Measurements from ENCODE around the gene ZNF197. TPM values are rescaled to one million over a fixed set of nuclear protein-coding genes. Genes with fewer than 3 reads are reported as not detected.

Gene ZNF197
- total and polyA plus RNA-seq, 2 donors (not counting 3 experiments of a cell fraction or from before 2014, with no cell fraction given) = 2.9 to 6.4 TPM

DNA sequence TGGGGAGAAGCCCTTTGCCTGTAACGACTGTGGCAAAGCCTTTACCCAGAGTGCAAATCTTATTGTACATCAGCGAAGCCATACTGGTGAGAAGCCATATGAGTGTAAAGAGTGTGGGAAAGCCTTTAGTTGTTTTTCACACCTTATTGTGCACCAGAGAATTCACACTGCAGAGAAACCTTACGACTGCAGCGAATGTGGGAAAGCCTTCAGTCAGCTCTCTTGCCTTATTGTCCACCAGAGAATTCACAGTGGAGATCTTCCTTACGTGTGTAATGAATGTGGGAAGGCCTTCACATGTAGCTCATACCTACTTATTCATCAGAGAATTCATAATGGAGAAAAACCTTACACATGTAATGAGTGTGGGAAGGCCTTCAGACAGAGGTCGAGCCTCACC, 34.6 kb downstream of the ZNF197 start:
- H3K4me2 ChIP-seq (ENCODE audit: insufficient read depth, low read length) = no peak overlapping the region
- DNase-seq (ENCODE audit: low read depth, low spot score) (no peak), FAIRE-seq (no peak)
- peaks cover 19 to 27% of the 10 kb centered on the region in 2 experiments for H3K36me3 ChIP-seq (ENCODE audit: control insufficient read depth in 2 of 2, extremely low read depth in 1 of 2, insufficient read depth in 2 of 2, low read length in 2 of 2)
- ChIA-PET CTCF (no interaction called here), POLR2A (no interaction called here)
- H3K9me3 ChIP-seq (replicated peaks; ENCODE audit: control insufficient read depth, insufficient read depth, low read length) = peaks cover 21% of the 10 kb centered on the region
- H3K9ac ChIP-seq (replicated peaks; ENCODE audit: extremely low read depth, insufficient read depth, low read length) = no peak overlapping the region
- no peak overlapping the region for H2AFZ ChIP-seq (ENCODE audit: low read depth, low read length)
- no peak overlapping the region for H3K27ac ChIP-seq (ENCODE audit: insufficient read depth, low read depth, low read length)
- H3K27me3 ChIP-seq (ENCODE audit: control insufficient read depth in 2 of 2, insufficient read depth in 2 of 2, low read length in 2 of 2) = no peaks in the 10 kb centered on the region
- no TSS peak for BruUV-seq (replicated peaks)
- H3K4me3 ChIP-seq (replicated peaks in 1 of 3; ENCODE audit: insufficient read depth in 1 of 3, low read depth in 1 of 3, low read length in 3 of 3) = no peak overlapping the region
- intact Hi-C loops (cut with micrococcal nuclease) = no loop called here
- no peaks in the 10 kb centered on the region for H3K4me1 ChIP-seq (ENCODE audit: control insufficient read depth, extremely low read depth, insufficient read depth, low read length)
- dilution Hi-C loops (cut with MboI; ENCODE audit: extremely low pct_ligation_motif_present, low sequenced_read_pairs) = no loop called here
- TF ChIP-seq, protein P1, sequence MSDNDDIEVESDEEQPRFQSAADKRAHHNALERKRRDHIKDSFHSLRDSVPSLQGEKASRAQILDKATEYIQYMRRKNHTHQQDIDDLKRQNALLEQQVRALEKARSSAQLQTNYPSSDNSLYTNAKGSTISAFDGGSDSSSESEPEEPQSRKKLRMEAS (IDR thresholded peaks at IDR 0.05; ENCODE audit: insufficient read depth, insufficient read length) = no peak
- TF ChIP-seq FOS (IDR thresholded peaks at IDR 0.05; ENCODE audit: borderline replicate concordance, insufficient read depth, low read length) (no peak), JUN (IDR thresholded peaks at IDR 0.05; ENCODE audit: borderline replicate concordance, insufficient read depth, insufficient read length, low read depth) (no peak), EZH2 (IDR thresholded peaks at IDR 0.05; ENCODE audit: borderline replicate concordance, low read depth, low read length, severe bottlenecking) (no peak), MYC (IDR thresholded peaks at IDR 0.05; ENCODE audit: low read depth, low read length) (no peak), POLR2A (IDR thresholded peaks at IDR 0.05; ENCODE audit: low read depth, low read length) (no peak), POLR2AphosphoS5 (IDR thresholded peaks at IDR 0.05; ENCODE audit: insufficient read depth, low read depth, low read length) (no peak), GATA2 (IDR thresholded peaks at IDR 0.05; ENCODE audit: insufficient read depth, insufficient read length, low read depth, low read length) (no peak)
- TF ChIP-seq, protein P2, sequence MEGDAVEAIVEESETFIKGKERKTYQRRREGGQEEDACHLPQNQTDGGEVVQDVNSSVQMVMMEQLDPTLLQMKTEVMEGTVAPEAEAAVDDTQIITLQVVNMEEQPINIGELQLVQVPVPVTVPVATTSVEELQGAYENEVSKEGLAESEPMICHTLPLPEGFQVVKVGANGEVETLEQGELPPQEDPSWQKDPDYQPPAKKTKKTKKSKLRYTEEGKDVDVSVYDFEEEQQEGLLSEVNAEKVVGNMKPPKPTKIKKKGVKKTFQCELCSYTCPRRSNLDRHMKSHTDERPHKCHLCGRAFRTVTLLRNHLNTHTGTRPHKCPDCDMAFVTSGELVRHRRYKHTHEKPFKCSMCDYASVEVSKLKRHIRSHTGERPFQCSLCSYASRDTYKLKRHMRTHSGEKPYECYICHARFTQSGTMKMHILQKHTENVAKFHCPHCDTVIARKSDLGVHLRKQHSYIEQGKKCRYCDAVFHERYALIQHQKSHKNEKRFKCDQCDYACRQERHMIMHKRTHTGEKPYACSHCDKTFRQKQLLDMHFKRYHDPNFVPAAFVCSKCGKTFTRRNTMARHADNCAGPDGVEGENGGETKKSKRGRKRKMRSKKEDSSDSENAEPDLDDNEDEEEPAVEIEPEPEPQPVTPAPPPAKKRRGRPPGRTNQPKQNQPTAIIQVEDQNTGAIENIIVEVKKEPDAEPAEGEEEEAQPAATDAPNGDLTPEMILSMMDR (IDR thresholded peaks at IDR 0.05; ENCODE audit: extremely low read depth in 1 of 2, insufficient read depth in 1 of 2, low read depth in 1 of 2, low read length in 2 of 2) = no peak
- no peaks in the 10 kb centered on the region for H3K79me2 ChIP-seq (ENCODE audit: control insufficient read depth, insufficient read depth, low read length)
- H4K20me1 ChIP-seq (replicated peaks; ENCODE audit: control insufficient read depth, extremely low read depth, insufficient read depth, low read length) = no peaks in the 10 kb centered on the region
- no peaks in the 10 kb centered on the region for H3K9me1 ChIP-seq (replicated peaks; ENCODE audit: control insufficient read depth, extremely low read depth, insufficient read depth, low read length)

All from endothelial cell of umbilical vein (primary cell).